CMK (cell line): Measurements from ENCODE around the gene KLK10.

ENCODE experiments used
- DNase-seq: peaks from one replicate; pipeline ENCODE4 v3.0.0-alpha.2; 2010; ENCODE audit warnings: low read depth

The KLK10 gene, protein sequence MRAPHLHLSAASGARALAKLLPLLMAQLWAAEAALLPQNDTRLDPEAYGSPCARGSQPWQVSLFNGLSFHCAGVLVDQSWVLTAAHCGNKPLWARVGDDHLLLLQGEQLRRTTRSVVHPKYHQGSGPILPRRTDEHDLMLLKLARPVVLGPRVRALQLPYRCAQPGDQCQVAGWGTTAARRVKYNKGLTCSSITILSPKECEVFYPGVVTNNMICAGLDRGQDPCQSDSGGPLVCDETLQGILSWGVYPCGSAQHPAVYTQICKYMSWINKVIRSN

DNA sequence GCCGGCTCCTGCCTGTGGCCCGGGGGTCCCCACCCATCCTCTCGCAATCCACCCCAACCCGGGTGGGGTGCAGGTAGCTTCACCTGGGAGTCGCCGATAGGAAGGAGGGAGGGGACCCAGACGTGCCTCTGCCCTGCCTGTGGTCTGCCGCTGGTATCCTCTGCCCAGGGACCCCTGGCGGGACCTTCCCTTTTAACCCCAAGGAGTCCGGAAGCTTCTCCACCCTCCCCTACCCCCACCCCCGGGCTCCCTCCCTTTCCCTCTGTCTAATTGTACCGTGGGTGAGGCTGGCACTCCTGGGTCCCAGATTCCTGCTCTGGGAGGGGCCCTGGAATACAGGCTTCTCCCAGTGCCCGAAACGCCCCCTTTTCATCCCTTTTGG is at the start of gene KLK10:
KLK10 (minus strand) TSS at position 166 of the 382 bp plus-strand sequence. CDS start 579 bp downstream, outside the sequence.
- DNase-seq: no peak

DNA sequence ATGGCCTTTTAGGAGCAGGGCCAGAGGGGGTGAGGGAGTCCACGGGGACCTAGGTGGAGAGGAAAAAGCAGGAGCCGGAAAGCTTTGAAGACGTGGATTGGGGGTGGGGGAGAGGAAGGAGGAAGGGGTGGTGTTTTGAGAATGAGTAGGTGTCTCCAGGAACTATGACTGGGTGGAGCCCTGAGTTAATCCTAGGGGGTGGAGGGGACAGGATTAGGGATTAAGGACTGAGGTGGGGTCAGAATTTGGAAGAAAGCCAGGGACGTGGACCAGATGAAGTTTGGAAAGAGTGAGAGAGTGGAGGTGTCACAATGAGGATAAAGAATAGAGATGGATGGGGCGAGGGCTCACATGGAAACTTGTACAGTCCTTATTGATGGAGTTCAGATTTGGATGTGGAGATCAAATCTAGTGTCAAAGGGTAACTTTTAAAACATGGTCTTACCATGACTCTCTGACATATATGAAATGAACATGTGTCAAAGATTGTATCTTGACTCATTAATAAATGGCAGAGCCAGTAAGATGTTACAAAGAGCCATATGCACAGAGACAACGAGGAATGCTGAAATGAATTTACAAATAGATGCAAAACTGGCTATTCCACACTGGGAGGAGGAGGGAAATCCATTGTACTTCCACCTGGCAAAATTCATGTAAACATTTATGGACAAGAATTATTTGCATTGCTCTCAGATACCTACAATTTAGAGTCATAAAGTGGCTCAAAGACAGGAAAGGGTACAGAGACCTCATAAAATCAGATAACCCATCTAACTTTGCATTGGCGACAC is 47.1 kb upstream of the KLK10 start:
- DNase-seq: no peak

DNA sequence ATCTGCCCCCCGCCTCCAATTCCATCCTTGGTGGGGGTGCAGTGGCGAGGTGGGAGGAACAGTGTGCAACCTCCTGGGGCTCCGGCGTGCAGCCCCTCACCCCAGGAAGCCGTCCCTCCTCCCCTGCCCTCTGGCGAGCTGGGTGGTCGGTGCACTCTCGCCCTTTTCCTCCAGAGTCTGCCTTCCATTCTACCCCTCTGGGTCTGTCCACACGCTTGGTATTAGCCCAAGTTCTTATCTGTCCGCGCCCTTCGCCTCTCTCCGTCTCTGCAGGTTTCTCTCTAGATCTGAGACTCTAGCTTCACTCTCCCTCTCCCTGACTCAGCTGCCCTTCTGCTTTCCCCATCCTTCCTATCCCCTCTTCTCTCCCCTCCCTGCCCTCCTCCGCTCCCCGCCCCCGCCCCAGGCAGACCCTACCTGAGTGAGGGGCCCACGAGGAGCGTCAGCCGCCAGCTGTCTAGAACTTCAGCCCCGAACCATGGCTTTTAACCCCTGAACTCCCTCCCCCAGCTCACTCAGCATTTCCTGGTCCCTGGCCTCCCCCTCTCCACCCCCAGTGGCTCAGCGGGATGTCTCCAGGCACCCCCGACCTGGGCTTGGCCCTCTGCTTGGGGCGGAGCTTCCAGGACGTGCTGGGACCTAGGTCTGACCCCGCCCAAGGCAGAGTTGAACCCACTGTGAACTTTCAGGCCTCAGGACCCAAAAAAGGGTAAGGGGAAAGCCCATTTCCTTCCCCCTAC is 45.9 kb upstream of the KLK10 start:
- DNase-seq: no peak

DNA sequence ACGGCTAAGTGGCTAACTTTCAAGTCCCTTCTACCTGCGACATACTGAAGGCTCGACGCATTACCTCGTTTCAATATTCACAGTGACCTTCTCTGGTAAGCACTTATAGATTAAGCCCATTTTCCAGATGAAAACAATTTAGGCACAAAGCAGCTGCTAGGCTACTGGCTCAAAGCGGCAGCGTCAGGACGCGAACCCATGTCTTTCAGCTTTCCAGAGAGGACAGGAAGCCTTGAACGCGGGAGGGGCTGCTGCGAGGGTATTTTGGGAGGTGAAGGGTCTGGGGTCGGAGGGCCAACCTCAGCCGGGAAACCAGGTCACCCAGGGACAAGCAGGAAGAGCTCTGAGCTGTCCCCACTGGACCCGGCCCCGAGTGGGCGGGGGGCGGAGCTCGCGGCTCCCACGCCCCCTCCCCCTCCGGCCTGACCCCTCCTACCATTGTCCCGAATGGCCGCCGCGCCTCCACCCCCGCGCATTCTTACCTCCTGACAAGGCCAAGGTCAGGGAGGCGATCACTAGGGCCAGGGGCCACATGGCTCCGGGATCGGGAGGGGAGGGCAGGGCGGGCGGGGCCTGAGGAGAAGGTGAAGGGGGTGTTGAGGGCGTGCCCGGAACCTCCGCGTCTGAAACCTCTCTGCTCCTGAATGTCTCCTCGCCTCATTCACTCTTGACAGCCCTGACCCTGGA is 45.2 kb upstream of the KLK10 start, which contains the start of gene KLK13:
KLK13 (minus strand) TSS at position 559 of the 687 bp plus-strand sequence; CDS start at position 534, 25 bp downstream.
- DNase-seq: no peak

DNA sequence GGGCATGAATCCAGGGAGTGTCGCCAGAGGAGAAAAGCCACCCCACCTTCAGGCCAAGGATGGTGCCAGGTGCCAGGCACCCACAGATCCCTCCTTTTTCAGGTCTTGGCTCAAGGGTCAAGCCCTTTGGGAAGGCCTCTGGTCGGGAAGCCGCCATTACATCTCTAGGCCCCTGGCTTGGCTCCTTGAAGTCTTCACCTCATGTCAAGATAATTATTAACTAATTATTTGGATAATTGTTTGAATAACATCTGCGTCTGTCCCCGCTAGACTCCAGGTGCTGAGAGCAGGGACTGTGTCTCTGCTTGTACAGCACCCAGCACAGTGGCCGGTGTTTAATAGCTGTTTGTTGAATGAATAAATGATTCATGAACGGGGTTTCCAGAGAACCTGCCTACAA is 44.2 kb upstream of the KLK10 start:
- DNase-seq: no peak

DNA sequence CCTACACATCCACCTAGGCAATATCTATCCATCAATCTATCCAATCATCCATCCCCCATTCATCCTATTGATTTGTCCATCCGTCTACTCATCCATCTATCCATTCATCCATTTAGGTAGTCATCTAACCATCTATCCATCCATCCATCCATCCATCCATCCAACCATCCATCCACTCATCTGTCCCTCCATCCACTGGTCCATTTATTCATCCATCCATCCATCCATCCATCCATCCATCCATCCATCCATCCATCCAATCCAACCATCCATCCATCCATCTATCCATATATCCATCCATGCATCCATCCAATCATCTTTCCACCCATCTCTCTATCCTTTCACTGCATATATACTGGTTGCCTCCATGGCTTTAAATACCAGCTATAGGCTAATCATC is 41.5 kb upstream of the KLK10 start:
- DNase-seq: no peak

DNA sequence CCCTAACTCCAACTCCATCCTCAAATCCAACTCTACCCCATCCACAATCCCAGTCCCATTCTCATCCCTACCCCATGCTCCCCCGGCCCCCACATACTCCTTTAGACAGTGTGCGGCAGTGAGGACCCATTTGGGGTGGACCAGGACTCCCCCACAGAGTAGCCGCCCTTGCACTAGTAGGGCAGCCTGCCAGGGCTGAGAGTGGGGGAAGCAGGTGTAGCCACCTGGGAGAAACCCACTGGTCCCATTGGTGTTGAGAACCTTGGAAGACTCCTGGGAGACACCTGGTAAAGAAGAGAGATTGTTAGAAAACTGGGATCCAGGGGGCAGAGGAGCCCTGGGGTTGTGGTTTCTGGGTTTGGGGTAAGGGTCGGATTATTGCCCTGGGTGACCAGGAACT is 40.8 kb upstream of the KLK10 start:
- DNase-seq: no peak

DNA sequence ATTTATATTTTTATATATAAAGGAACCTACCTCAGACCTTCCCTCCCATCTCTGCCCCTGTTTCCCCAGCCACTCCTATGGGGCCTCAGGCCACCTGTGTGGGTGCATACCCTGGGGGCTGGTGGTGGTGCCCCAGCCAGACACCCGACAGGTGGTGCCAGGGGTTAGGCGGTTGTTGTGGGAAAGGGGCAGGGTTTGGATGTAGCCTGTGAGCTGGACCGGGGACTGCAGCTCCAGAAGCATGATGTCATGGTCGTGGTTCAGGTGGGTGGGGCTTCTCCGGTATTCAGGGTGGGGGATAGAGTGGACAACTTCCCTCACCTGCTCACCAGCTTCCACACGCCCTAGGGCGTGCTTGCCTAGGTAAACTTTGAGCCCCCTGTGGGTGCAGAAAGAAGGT is 40.2 kb upstream of the KLK10 start:
- no peak for DNase-seq

DNA sequence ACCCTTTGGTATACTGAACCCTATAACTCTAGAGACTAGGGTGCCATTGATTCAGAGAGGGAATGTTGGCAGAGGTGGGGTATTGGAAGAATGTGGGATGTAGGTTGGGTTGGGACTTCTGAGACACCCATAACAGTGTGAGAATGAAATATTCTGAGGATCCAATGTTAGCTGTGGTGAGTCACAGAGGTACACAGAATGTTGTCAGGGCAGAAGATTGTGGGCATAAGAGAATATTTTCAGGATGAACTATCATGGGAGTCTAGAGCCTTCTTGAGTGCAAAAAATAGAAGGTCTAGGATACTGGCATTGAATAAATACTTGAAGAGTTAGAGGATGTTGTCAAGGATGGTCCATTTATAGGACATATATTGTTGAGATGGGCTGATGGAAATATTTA is 36.4 kb upstream of the KLK10 start:
- DNase-seq: no peak

DNA sequence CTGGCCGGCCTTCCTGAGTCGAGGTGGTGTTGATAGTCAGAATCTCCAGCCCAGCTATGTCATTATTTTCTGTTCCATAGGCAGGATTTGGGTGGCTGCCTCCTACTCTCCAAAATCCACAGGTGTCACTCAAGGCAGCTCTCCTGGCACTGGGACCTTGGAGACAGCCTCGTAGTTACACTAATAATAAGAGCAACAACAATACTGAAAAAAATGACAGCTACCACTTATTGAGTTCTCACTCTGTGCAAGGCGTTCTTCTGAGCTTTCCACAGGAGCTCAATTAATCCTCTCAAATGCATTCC is 27.5 kb upstream of the KLK10 start:
- DNase-seq: no peak

DNA sequence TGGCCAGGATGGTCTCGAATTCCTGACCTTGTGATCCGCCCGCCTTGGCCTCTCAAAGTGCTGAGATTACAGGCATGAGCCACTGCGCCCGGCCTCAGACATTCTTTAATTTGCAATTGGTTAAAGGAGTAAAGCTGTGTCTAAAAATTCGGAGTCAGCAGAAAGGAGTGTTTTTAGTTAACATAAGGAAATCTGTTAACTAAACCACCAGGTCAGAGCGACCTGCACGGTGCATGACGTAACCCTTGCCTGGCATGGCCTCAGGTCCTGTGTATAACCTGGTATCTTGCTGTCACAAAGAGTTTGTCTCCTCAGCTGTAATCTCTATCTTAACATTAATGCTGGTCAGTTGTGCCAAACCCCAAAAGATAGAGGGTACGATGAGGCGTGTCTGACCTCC is 24.8 kb upstream of the KLK10 start:
- DNase-seq: no peak

DNA sequence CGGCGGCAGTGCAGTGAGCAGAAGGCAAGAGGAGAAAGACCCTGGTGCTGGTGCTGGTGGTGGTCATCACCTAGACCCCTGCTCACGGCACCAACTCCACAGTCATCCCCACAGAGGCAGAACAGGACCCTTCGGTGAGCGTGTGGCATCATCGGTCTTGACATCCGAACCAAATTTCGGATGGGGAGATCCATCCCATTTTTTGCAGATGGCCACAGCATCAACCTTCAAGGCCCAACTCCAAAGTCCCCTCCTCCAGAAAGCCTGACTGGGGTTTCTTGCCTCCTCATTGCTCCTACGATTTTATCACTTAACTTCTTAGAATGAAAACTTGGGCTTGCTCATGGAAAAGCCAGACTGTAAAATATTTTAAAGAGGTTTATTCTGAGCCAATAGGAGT is 24.0 kb upstream of the KLK10 start:
- DNase-seq: no peak

DNA sequence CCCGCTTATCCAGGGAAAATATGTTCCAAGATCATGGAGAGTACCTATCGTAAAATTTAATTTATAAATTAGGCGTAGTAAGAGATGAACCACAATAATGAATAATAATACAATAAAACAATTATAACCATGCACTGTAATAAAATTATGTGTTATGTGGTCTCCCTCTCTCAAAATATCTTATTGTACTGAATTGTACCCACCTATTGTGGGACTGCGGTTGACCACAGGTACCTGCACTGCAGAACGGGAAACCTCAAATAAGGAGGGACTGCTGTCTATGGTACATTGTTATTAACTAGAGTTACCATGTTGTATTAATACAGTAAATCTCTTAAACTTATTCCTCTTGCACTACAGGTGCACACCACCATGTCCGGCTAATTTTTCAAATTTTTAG is 20.6 kb upstream of the KLK10 start:
- no peak for DNase-seq

DNA sequence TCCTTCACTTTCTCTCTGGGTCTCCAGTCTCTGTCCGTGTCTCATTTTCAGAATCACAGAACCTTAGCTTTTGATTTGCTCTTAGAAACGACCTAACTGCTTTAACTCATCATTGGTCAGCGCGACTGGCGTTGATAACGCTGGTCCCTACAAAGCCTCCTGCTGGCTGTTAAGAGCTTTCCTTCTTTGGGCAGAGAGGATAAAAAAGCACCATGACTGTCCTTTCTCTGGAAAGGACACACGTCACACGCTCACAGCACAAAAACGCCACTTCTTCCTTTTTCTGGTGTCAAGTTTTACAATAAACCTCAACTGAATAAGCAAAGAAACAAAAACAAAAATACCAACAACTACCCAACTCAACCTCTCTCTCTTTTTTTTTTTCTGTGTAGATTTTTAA is 17.0 kb upstream of the KLK10 start:
- DNase-seq: no peak

DNA sequence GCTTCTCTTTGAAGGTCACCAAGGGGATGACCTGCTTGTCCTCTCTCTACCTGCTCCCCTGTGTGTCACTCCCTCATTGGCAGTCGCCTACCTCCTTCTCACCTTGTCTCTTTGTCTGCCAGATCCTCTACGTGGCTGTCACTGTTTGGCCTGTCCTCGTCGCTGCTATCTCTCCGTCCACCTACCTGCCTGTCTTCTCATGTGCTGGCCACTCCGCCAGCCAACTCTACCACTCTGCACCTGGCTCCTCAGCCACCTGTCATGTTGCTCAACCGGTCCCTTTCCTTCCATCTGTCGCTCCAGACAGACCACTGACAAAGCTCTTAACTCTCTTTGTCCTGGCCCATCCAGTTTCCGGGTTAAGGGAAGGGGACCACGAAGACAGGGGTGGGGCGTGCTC is 15.2 kb upstream of the KLK10 start, which contains the start of gene KLK12:
KLK12 (minus strand) TSS at position 299 of the 400 bp plus-strand sequence. CDS start 381 bp downstream, outside the sequence.
- no peak for DNase-seq

DNA sequence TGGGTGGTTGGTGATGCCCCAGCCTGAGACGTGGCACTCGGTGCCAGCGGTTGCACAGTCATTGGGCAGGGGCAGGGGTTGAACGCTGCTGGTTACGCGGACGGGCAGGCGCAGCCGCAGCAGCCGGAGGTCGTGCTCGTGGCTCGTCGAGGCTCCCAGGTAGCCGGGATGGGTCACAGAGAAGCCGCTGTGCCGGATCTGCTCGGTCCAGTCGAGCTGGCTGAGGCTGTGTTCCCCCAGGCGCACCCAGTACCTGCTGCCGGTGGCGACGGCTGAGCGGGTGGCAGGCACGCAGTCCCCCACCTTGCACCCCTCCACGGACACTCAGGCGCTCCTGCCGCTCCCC is 12.3 kb upstream of the KLK10 start:
- no peak for DNase-seq

DNA sequence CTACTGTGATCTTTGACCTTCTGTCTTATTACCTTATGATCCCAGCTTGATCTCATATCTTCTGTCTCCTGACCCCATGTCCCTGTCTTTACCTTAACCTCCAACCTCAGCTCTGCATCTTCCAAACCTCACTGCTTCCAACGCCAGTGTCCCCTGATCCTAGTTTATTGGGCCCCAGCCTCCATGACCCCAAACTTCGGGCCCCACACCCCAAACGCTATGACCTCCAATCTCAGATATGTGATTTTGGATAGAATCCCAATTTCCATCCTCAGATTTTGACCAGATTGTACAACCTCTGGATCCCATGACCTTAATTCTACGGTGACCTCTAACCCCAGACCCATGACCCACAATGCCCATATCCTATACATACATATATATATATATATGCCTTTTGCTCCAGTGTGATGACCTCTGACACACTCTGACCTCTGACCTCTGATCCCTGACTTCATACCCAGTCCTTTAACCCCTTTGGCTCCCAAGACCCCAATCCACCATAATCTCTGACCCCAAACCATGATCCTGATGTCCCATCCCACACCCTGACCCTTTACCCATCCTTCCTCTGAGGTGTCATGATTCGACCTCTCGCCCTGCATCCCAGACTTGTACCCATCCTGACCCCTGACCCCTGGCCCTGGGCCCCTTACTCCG is 11.8 kb upstream of the KLK10 start:
- no peak for DNase-seq

DNA sequence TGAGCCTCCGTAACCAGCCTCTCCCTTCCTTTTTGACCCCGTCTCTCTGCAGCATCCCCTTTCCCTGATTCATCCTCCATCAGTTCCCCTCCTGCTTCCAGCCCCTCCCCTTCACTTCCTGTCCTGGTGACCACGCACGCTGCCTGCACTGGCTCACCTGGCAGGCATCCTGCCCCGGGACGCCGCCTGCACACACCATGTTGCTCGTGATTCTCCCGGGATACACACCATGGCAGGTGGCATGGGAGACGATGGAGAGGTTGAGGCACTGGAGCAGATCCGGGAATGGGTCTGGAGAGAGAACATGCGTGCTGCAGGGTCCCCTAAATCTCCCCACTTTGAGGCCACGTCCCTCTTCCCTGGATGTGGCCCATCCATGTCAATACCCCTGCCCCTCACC is 11.1 kb upstream of the KLK10 start:
- DNase-seq: no peak

DNA sequence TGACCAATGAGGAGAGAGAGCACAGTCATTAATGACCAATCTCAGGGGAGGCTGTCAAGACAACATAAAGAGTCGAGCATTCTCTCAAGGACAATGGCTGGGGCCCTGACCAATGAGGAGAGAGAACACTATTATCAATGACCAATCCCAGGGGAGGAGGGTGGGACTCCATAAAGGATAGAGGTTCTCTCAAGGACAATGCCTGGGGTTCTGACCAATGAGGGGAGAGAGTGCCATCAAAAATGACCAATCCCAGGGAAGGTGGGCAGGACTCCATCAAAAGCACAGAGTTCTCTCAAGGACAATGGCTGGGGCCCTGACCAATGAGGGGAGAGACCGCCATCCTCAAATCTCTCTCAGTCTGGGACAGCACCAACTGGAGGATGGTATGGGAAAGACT is 10.2 kb upstream of the KLK10 start:
- no peak for DNase-seq

DNA sequence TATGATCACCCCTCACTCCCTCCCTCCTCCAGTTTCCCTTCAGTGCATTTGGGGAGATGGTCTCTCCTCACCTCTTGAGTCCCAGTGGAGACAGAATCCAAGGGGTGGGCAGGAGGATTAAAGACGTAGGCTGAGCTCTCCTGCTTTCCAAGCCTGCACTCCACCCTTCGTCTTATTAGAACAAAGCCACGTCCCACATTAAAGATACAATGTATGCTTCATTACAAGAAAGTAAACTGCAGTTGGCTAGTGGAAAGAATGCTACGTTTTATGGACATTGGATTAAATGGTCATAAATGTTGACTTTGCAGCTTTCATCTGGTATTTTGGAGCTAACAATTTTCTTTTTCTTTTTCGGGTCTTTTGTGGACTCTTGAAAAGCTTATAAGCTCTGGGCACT is 8.4 kb upstream of the KLK10 start:
- DNase-seq: no peak

DNA sequence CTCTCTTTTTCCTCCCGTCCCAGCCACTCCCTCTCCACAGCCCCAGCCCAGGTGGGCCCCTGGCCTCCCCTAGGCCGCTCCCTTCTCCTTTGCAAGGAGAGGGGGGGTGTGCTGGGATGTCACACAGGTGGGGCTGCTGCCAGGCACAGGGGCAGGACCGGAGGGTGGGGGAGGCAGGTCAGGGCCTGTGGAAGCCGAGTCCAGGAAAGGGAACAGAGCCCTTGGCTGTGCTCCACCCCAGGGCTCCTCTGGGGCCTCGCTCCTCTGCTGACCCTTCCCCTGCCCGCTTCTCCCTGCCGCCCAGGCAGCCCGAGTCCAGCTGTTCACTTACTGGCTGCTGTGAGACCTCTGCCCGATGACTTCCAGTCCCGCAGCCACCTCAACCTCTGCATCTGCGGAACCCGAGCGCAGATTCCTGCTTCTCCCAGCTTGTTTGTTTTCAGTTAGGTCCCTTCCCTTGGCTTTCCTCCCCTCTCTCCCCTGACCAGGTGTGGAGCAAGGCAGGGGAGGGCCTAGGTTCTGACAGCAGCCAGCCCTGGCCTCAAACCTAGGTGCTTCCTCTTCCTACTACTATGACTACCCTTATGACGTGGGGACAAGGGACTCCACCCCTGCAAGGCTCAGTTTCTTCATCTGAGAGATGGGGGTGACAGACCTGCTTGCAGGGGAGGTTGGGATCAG is 7.8 kb upstream of the KLK10 start:
- no peak for DNase-seq

DNA sequence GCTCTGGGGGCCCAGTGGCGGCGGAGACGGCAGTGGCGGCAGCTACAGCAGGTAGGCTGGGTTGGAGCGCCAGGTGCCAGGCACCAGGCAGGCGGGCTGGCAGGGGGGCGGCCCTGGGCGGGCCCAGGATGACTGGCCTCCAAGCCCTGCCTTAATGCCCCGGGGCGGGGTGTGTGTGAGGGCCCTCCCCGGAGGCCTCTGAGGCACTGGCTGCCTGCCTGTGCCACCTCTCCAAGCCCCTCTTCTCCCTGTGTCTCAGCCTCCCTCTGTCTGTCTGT is 7.0 kb upstream of the KLK10 start, which contains the start of gene KLK11:
KLK11 (minus strand) TSS at position 63 of the 278 bp plus-strand sequence. CDS start 985 bp downstream, outside the sequence.
- DNase-seq: no peak
